ENCODE measurements around the gene THRAP3. TPM values are rescaled to one million over a fixed set of nuclear protein-coding genes. Genes with fewer than 3 reads are reported as not detected.

The THRAP3 gene
- total RNA-seq, 1 donor from 2014 or later = 167 TPM

DNA sequence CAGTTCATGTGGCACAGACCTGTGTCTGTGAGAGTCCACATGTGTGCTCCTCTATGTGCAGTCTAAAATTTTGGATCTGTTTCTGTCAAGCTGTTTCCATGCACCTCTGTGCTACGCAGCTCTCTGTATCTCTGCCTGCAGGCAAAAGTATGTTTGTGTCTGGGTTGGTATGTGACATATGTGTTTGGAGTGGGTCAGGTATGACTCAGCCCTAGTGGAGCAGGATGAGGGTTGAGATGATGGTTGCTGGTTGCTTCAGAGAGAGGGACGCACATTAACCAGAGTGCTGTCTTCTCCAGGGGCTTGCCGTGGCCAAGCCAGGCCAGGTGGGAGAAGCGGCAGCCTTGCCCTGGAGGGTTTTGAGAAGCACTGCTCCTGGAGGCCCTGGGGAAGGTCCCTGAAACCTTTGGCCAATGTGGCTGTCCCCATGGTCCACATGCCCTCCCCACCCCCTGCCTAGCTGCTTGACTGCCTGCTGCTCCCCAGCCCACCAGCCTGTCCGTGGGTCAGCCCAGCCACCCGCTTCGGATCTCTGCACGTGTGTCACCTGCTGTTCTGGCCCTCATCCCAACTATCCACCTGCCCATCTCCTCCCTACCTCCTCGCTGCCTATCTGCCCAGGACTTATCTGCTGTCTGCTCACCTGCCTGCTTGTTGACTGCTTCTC, 103.3 kb downstream of the THRAP3 start:
- Mint-ChIP-seq H3K9me3 (no peaks in the 10 kb centered on the region), H3K4me1 (peaks cover 29% of the 10 kb centered on the region), H3K36me3 (ENCODE audit: low read depth) (no peaks in the 10 kb centered on the region), H3K4me3 (no peak overlapping the region), H3K27me3 (ENCODE audit: low read depth) (peaks cover 2% of the 10 kb centered on the region), H3K27ac (ENCODE audit: unreplicated experiment) (peak overlapping the region; percentile 73)
- TF ChIP-seq, protein P1, sequence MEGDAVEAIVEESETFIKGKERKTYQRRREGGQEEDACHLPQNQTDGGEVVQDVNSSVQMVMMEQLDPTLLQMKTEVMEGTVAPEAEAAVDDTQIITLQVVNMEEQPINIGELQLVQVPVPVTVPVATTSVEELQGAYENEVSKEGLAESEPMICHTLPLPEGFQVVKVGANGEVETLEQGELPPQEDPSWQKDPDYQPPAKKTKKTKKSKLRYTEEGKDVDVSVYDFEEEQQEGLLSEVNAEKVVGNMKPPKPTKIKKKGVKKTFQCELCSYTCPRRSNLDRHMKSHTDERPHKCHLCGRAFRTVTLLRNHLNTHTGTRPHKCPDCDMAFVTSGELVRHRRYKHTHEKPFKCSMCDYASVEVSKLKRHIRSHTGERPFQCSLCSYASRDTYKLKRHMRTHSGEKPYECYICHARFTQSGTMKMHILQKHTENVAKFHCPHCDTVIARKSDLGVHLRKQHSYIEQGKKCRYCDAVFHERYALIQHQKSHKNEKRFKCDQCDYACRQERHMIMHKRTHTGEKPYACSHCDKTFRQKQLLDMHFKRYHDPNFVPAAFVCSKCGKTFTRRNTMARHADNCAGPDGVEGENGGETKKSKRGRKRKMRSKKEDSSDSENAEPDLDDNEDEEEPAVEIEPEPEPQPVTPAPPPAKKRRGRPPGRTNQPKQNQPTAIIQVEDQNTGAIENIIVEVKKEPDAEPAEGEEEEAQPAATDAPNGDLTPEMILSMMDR (conservative IDR thresholded peaks at IDR 0.05) = no peak
- DNase-seq (ENCODE audit: low read depth, low spot score) = no peak

- peaks cover 29% of the 10 kb centered on the region for H3K4me1 Mint-ChIP-seq
- peak overlapping the region; percentile 73 for H3K27ac Mint-ChIP-seq (ENCODE audit: unreplicated experiment)
- TF ChIP-seq, protein P1 (conservative IDR thresholded peaks at IDR 0.05) = no peak
- H3K4me3 Mint-ChIP-seq = no peak overlapping the region
- no peak for DNase-seq (ENCODE audit: low read depth, low spot score)
- H3K9me3 Mint-ChIP-seq = no peaks in the 10 kb centered on the region
- H3K36me3 Mint-ChIP-seq (ENCODE audit: low read depth) = no peaks in the 10 kb centered on the region
- peaks cover 2% of the 10 kb centered on the region for H3K27me3 Mint-ChIP-seq (ENCODE audit: low read depth)
Measured at GRCh38 chr1:36328088-36328480, 103.8 kb downstream of the THRAP3 start.

DNA sequence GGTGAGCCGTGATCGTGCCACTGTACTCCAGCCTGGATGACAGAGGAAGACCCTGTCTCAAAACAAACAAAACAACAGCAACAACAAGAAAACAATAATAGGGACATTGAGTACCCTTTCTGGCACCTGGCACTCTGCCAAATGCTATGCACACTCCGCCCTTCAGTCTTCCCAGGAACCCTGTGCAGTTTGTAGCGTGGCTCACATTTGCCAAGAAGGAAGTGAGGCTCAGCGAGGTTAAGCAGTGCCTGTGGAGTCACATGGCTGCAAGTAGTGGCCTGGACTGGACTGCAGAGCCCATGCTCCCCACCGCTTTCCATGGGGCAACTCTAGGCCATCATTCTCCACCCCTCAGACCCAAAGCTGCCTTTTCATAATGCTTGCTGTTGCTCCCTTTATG, 104.5 kb downstream of the THRAP3 start:
- Mint-ChIP-seq H3K9me3 (no peaks in the 10 kb centered on the region), H3K27me3 (ENCODE audit: low read depth) (peaks cover 2% of the 10 kb centered on the region), H3K36me3 (ENCODE audit: low read depth) (no peaks in the 10 kb centered on the region), H3K4me1 (peaks cover 29% of the 10 kb centered on the region), H3K27ac (ENCODE audit: unreplicated experiment) (no peak overlapping the region), H3K4me3 (no peak overlapping the region)
- TF ChIP-seq, protein P1 (conservative IDR thresholded peaks at IDR 0.05) = no peak
- DNase-seq (ENCODE audit: low read depth, low spot score) = no peak

DNA sequence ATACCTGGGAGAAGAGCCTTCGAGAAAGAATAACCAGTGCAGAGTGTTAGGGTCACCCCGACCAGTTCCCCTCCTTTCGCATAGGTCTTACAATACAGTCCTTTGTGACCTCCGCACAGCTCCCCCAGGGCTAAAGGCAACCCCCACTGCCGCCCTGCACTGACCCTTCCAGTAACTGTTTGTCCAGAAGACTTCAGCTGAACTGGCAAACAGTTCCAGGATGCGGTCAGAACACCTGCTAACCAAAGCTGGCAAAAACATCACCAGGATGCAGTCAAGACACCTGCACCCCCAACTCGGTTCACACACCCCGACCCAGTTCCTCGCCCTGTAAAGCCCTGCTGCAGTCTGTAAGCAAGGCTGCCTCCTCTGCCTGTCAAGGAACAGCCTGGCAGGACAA, 105.6 kb downstream of the THRAP3 start:
- TF ChIP-seq, protein P1 (conservative IDR thresholded peaks at IDR 0.05) = no peak
- Mint-ChIP-seq H3K27me3 (ENCODE audit: low read depth) (no peaks in the 10 kb centered on the region), H3K36me3 (ENCODE audit: low read depth) (no peaks in the 10 kb centered on the region), H3K9me3 (no peaks in the 10 kb centered on the region), H3K4me1 (peaks cover 19% of the 10 kb centered on the region), H3K4me3 (peak overlapping the region; percentile 21), H3K27ac (ENCODE audit: unreplicated experiment) (no peak overlapping the region)
- no peak for DNase-seq (ENCODE audit: low read depth, low spot score)

- Mint-ChIP-seq H3K27me3 (ENCODE audit: low read depth) (no peaks in the 10 kb centered on the region), H3K9me3 (no peaks in the 10 kb centered on the region), H3K36me3 (ENCODE audit: low read depth) (no peaks in the 10 kb centered on the region), H3K4me1 (peaks cover 19% of the 10 kb centered on the region), H3K27ac (ENCODE audit: unreplicated experiment) (no peak overlapping the region), H3K4me3 (no peak overlapping the region)
- DNase-seq (ENCODE audit: low read depth, low spot score) = no peak
- TF ChIP-seq, protein P1 (conservative IDR thresholded peaks at IDR 0.05) = no peak
Measured at GRCh38 chr1:36330940-36331339, 106.7 kb downstream of the THRAP3 start.

All from neural crest cell (in vitro differentiated cells).